T-helper 2 cell treated with Interferon-gamma antibody and Interleukin-4, amounts not matched to agents 5 μg/mL and 100 μg/mL, for 36 hours (primary cell): ENCODE data around the gene CRISP2.

Source experiments
- DNase-seq: peaks from one replicate; pipeline ENCODE4 v3.0.0; 2021; ENCODE audit warnings: low spot score
- H3K27ac Mint-ChIP-seq: one replicate; pipeline ENCODE4 v1.8.0; 2021; ENCODE audit warnings: mild to moderate bottlenecking, mixed read lengths
- H3K27me3 Mint-ChIP-seq: one replicate; pipeline ENCODE4 v1.8.0; 2021; ENCODE audit warnings: low read depth, mixed read lengths
- H3K36me3 Mint-ChIP-seq: one replicate; pipeline ENCODE4 v1.8.0; 2021; ENCODE audit warnings: low read depth, mixed read lengths
- H3K4me1 Mint-ChIP-seq: one replicate; pipeline ENCODE4 v1.8.0; 2021; ENCODE audit warnings: low read depth, mixed read lengths
- H3K4me3 Mint-ChIP-seq: one replicate; pipeline ENCODE4 v1.8.0; 2022; ENCODE audit warnings: mild to moderate bottlenecking, moderate library complexity, mixed read lengths
- H3K9me3 Mint-ChIP-seq: one replicate; pipeline ENCODE4 v1.8.0; 2021; ENCODE audit warnings: mixed read lengths

The CRISP2 gene

GRCh38 chr6:49646942-49647341 lies 66.4 kb downstream of the CRISP2 start:
- Mint-ChIP-seq H3K9me3 (no peaks in the 10 kb centered on the region), H3K27me3 (no peaks in the 10 kb centered on the region), H3K36me3 (no peaks in the 10 kb centered on the region), H3K27ac (no peak overlapping the region), H3K4me1 (no peaks in the 10 kb centered on the region), H3K4me3 (no peak overlapping the region)
- DNase-seq = no peak

GRCh38 chr6:49646130-49646824 lies 67.1 kb downstream of the CRISP2 start:
- Mint-ChIP-seq H3K27ac (no peak overlapping the region), H3K36me3 (no peaks in the 10 kb centered on the region)

GRCh38 chr6:49645139-49645538 lies 68.2 kb downstream of the CRISP2 start:
- H3K27ac Mint-ChIP-seq = no peak overlapping the region
- no peaks in the 10 kb centered on the region for H3K36me3 Mint-ChIP-seq
- no peaks in the 10 kb centered on the region for H3K4me1 Mint-ChIP-seq
- no peak for DNase-seq
- H3K27me3 Mint-ChIP-seq = no peaks in the 10 kb centered on the region
- H3K4me3 Mint-ChIP-seq = no peak overlapping the region
- H3K9me3 Mint-ChIP-seq = no peaks in the 10 kb centered on the region

More at GRCh38 chr6:49646130-49646824, 67.1 kb downstream of the CRISP2 start:
- Mint-ChIP-seq H3K4me3 (no peak overlapping the region), H3K9me3 (no peaks in the 10 kb centered on the region), H3K27me3 (no peaks in the 10 kb centered on the region), H3K4me1 (no peaks in the 10 kb centered on the region)
- DNase-seq = no peak
